Measurements from ENCODE around the gene TESPA1.

Gene TESPA1

DNA sequence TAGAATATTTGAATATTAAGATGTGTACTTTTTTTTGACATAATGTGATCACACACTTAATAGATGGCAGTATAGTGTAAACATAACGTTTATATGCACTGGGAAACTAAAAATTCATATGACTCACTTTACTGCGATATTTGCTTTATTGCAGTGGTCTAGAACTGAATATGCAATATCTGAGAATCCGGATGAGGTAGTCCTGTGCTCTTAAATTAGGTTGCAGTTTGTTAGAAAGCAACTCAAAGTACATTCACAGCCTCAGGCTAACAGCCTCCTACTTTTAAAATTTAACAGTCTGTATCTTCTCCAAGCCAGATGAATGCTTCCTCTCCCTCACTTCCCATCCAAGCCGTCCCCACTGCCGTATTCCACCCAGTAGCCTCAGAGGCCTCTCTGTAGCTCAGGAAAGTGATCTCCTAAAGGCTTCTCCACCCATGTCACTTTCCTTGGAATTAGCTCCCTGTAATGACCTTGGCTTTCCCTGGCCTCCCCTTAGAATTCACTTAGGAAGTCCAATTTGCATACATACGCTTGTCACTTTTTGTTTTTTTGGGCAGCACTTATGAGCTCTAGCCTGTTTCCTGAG, 43.7 kb downstream of the TESPA1 start:
- no peak overlapping the region for H3K4me3 ChIP-seq (ENCODE audit: low read length)
- no peak for TF ChIP-seq EZH2phosphoT487 (IDR thresholded peaks at IDR 0.05; ENCODE audit: borderline replicate concordance, low read length)
- no peak for TF ChIP-seq CTCF (IDR thresholded peaks at IDR 0.05; ENCODE audit: low read depth, low read length, poor library complexity, severe bottlenecking)
- no peaks in the 10 kb centered on the region for H3K27me3 ChIP-seq (ENCODE audit: control insufficient read depth, low read length)
- H3F3A ChIP-seq (ENCODE audit: control insufficient read depth, insufficient read depth), result no peaks in the 10 kb centered on the region
- no peak overlapping the region for H3K27ac ChIP-seq (ENCODE audit: low read depth, low read length)
- no peak overlapping the region for H3K4me2 ChIP-seq (ENCODE audit: low read length)
- H3K9me3 ChIP-seq (ENCODE audit: control insufficient read depth, insufficient read depth, low read length), result no peaks in the 10 kb centered on the region
- no peaks in the 10 kb centered on the region for H3K36me3 ChIP-seq (ENCODE audit: control insufficient read depth, low read length)
- no peaks in the 10 kb centered on the region for H3K79me2 ChIP-seq (ENCODE audit: control insufficient read depth, low read length)
- H4K20me1 ChIP-seq (ENCODE audit: control insufficient read depth, insufficient read depth, low read depth, low read length), result no peaks in the 10 kb centered on the region
- peaks cover 4% of the 10 kb centered on the region for H3K4me1 ChIP-seq (ENCODE audit: control insufficient read depth, low read length)
- H3K9me2 ChIP-seq (replicated peaks; ENCODE audit: control insufficient read depth, low read length), result no peaks in the 10 kb centered on the region

- TF ChIP-seq CTCF (IDR thresholded peaks at IDR 0.05; ENCODE audit: low read depth, low read length, poor library complexity, severe bottlenecking) (no peak), EZH2phosphoT487 (IDR thresholded peaks at IDR 0.05; ENCODE audit: borderline replicate concordance, low read length) (no peak)
- no peaks in the 10 kb centered on the region for H3K36me3 ChIP-seq (ENCODE audit: control insufficient read depth, low read length)
- H3F3A ChIP-seq (ENCODE audit: control insufficient read depth, insufficient read depth), result no peaks in the 10 kb centered on the region
- no peak overlapping the region for H3K4me3 ChIP-seq (ENCODE audit: low read length)
- no peaks in the 10 kb centered on the region for H3K27me3 ChIP-seq (ENCODE audit: control insufficient read depth, low read length)
- no peak overlapping the region for H3K4me2 ChIP-seq (ENCODE audit: low read length)
- H3K79me2 ChIP-seq (ENCODE audit: control insufficient read depth, low read length), result no peaks in the 10 kb centered on the region
- H3K27ac ChIP-seq (ENCODE audit: low read depth, low read length), result no peak overlapping the region
- H3K4me1 ChIP-seq (ENCODE audit: control insufficient read depth, low read length), result peaks cover 10% of the 10 kb centered on the region
- no peaks in the 10 kb centered on the region for H3K9me2 ChIP-seq (replicated peaks; ENCODE audit: control insufficient read depth, low read length)
- no peaks in the 10 kb centered on the region for H3K9me3 ChIP-seq (ENCODE audit: control insufficient read depth, insufficient read depth, low read length)
- H4K20me1 ChIP-seq (ENCODE audit: control insufficient read depth, insufficient read depth, low read depth, low read length), result no peaks in the 10 kb centered on the region
Measured at GRCh38 chr12:54937929-54938328, 46.6 kb downstream of the TESPA1 start.

DNA sequence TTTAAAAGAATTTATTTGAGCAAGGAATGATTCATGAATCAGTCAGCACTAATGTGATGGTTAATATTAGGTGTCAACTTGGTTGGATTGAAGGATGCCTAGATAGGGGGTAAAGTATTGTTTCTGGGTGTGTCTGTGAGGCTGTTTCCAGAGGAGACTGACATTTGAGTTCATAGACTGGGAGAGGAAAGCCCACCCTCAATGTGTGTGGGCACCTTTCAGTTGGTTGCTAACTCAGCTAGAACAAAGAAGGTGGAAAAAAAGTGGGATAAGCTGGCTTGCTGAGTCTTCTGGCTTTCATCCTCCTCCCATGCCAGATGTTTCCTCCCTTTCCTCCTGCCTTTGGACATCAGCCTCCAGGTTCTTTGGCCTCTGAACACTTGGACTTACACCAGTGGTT, 47.2 kb downstream of the TESPA1 start:
- H3K4me2 ChIP-seq (ENCODE audit: low read length), result no peak overlapping the region
- H3K4me1 ChIP-seq (ENCODE audit: control insufficient read depth, low read length), result peaks cover 10% of the 10 kb centered on the region
- H3K9me3 ChIP-seq (ENCODE audit: control insufficient read depth, insufficient read depth, low read length), result no peaks in the 10 kb centered on the region
- H3F3A ChIP-seq (ENCODE audit: control insufficient read depth, insufficient read depth), result no peaks in the 10 kb centered on the region
- H3K36me3 ChIP-seq (ENCODE audit: control insufficient read depth, low read length), result no peaks in the 10 kb centered on the region
- no peaks in the 10 kb centered on the region for H3K79me2 ChIP-seq (ENCODE audit: control insufficient read depth, low read length)
- TF ChIP-seq EZH2phosphoT487 (IDR thresholded peaks at IDR 0.05; ENCODE audit: borderline replicate concordance, low read length) (no peak), CTCF (IDR thresholded peaks at IDR 0.05; ENCODE audit: low read depth, low read length, poor library complexity, severe bottlenecking) (no peak)
- H3K27ac ChIP-seq (ENCODE audit: low read depth, low read length), result no peak overlapping the region
- H3K9me2 ChIP-seq (replicated peaks; ENCODE audit: control insufficient read depth, low read length), result no peaks in the 10 kb centered on the region
- H3K27me3 ChIP-seq (ENCODE audit: control insufficient read depth, low read length), result no peaks in the 10 kb centered on the region
- no peak overlapping the region for H3K4me3 ChIP-seq (ENCODE audit: low read length)
- no peaks in the 10 kb centered on the region for H4K20me1 ChIP-seq (ENCODE audit: control insufficient read depth, insufficient read depth, low read depth, low read length)

Measured in DOHH2 (cell line).